Mesangial cell (primary cell): Measurements from ENCODE around the gene PTX3. TPM values are rescaled to one million over a fixed set of nuclear protein-coding genes. Genes with fewer than 3 reads are reported as not detected.

ENCODE experiments used
- total RNA-seq: library from RNA; depleted of rRNA; stranded (reverse); fragments of >200 nt; gene quantifications from 2 replicates; pipeline ENCODE4 v1.2.3, GENCODE V29; 2015

The PTX3 gene
- 22.1 and 44.3 TPM in 2 replicates for total RNA-seq

GRCh38 chr3:157436583-157437291 is at the start of gene PTX3:
Gene PTX3, plus strand, starts transcription at chr3:157436850. Its CDS starts 84 bp downstream, at chr3:157436934.

Other genes starting within 250 kb of the PTX3 start
- gene VEPH1, start 66.6 kb downstream of the PTX3 start, total RNA-seq = 14.8 and 17.5 TPM in 2 replicates